GM18505 (cell line): ENCODE measurements around the gene PRSS56.

Experiments
- ATAC-seq: cut with Tn5 transposase; IDR thresholded peaks from one replicate; pipeline ENCODE4 v1.9.1; 2021; ENCODE audit not compliant: unreplicated experiment
- POLR2A ChIP-seq: IDR thresholded peaks from 4 replicates; pipeline ENCODE4 v1.6.1; 2011; ENCODE audit warnings: borderline replicate concordance; ENCODE audit not compliant: insufficient read depth, insufficient read length; ENCODE audit errors: extremely low read depth

The PRSS56 gene

DNA sequence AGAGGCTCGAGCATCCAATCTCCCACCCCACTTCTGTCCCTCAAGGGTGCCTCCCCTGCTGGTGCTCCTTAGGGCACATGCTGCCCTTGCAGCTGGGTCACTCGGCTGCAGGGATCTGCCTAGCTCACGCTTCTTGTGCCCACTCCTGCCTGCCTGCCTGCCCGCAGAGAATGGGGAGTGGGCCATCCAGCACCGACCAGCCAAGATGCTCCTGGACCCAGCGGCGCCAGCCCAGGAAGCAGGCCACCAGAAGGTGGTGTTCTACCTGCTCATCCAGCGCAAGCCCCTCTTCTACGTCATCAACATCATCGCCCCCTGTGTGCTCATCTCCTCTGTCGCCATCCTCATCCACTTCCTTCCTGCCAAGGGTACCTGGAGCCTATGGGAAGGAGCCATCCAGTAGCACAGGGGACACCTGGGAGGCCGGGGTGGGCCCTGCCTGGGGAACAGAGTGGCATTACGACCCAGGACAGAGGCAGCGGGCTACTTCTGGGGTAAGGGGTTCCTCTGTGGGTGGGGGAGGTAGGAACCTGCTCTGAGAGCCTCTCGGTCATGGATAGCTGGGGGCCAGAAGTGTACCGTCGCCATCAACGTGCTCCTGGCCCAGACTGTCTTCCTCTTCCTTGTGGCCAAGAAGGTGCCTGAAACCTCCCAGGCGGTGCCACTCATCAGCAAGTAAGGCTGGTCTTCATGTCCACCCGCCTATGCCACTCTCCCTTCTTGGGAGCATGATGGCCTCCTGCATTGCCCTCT, 22.7 kb downstream of the PRSS56 start:
- no peak for ATAC-seq
- TF ChIP-seq POLR2A, result no peak

- ATAC-seq, result no peak
- no peak for TF ChIP-seq POLR2A
Observed at GRCh38 chr2:232543491-232543890, 23.3 kb downstream of the PRSS56 start.

DNA sequence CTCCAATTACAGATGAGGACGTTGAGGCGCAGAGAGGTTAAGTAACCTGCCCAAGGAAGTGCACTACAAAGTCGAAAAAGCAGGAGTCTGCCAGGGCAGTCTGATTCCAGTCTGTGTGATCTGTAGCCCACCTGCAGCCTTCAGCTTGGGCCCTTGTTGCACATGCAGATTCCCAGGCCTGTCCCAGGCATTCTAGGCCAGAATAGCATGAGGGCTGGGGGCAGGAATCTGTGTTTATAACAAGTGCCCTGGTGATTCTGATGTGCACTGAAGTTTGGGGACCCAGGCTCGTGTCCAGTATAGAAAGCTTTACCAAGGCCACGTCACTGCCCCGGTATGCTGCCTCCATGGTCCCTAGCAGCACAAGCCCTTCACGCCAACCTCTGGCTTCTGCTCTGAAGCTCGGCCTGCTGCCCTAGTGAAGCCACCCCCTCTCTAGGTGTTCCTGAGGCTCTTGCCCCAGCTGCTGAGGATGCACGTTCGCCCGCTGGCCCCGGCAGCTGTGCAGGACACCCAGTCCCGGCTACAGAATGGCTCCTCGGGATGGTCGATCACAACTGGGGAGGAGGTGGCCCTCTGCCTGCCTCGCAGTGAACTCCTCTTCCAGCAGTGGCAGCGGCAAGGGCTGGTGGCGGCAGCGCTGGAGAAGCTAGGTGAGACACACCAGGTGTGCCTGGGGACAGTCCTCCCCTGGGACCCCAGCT, 23.9 kb downstream of the PRSS56 start:
- no peak for ATAC-seq

DNA sequence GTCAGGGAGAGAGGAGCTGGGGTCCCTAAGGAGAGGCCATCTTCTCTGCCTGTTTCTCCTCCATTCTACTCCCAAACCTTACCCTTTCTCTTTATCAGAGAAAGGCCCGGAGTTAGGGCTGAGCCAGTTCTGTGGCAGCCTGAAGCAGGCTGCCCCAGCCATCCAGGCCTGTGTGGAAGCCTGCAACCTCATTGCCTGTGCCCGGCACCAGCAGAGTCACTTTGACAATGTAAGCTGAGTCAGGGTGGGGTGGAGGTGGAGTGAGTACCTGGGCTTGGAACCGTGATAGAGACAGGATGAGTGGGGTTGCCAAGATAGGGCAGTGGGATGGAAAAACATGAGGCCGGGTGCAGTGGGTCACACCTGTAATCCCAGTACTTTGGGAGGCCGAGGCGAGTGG, 24.5 kb downstream of the PRSS56 start:
- no peak for ATAC-seq
- no peak for TF ChIP-seq POLR2A

More for the DNA sequence above, 23.9 kb downstream of the PRSS56 start:
- TF ChIP-seq POLR2A, result no peak

DNA sequence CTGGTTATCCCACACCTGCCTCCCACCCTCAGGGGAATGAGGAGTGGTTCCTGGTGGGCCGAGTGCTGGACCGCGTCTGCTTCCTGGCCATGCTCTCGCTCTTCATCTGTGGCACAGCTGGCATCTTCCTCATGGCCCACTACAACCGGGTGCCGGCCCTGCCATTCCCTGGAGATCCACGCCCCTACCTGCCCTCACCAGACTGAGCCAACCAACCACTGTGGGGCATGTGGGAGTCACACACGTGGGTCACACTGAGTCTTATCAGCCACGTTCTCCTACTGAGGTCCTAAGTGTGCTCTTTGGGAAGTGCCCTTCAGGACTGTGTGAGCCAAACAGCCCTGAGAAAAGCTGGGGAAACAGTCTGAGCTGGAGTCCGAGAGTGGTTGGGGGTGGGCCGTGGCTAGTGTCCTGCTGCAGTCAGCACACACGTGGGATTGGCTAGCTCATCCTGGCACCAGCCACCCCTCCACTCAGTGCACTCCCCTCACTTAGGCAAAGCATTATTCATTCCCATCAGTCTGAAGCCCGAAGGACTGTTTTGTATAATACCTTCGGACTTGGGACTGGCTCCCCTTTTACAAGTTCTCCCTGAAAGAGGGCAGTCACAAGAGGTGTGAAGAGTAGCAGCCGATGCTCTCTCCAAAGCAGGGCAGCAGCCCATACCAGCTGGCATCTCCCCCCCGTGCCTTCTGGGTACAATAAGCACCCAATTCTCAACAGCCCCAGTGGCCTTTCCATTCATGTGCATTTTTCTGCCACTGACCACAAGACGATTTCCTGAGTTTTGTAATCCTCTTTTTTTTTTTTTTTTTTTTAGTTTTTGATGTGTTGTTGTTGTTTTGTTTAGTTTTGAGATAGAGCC, 25.6 kb downstream of the PRSS56 start:
- no peak for ATAC-seq
- TF ChIP-seq POLR2A, result no peak

GRCh38 chr2:232547991-232548390, 27.8 kb downstream of the PRSS56 start:
- no peak for ATAC-seq
- TF ChIP-seq POLR2A, result no peak

DNA sequence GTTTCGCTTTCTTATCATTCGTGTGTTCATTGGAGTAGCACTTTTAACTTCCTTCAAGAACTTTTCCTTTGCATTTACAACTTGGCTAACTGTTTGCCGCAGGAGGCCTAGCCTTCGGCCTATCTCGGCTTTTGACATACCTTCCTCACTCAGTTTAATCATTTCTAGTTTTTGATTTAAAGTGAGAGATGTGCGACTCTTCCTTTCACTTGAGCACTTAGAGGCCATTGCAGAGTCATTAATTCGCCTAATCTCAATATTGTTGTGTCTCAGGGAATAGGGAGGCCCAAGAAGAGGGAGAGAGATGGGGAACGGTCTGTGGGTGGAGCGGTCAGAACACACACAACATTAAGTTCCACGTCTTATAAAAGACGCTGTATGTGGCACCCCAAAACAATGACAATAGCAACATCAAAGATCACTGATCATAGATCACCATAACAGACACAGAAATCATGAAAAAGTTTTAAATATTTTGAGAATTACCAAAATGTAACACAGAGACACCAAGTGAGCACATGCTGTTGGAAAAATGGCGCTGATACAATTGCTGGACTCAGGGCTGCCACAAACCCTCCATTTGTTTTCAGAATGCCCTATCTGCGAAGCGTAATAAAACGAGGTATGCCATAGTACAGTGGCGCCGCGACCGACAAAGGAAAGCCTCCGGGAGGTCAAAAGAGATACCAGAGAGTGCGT, 29.6 kb downstream of the PRSS56 start:
- ATAC-seq, result no peak
- TF ChIP-seq POLR2A, result no peak

DNA sequence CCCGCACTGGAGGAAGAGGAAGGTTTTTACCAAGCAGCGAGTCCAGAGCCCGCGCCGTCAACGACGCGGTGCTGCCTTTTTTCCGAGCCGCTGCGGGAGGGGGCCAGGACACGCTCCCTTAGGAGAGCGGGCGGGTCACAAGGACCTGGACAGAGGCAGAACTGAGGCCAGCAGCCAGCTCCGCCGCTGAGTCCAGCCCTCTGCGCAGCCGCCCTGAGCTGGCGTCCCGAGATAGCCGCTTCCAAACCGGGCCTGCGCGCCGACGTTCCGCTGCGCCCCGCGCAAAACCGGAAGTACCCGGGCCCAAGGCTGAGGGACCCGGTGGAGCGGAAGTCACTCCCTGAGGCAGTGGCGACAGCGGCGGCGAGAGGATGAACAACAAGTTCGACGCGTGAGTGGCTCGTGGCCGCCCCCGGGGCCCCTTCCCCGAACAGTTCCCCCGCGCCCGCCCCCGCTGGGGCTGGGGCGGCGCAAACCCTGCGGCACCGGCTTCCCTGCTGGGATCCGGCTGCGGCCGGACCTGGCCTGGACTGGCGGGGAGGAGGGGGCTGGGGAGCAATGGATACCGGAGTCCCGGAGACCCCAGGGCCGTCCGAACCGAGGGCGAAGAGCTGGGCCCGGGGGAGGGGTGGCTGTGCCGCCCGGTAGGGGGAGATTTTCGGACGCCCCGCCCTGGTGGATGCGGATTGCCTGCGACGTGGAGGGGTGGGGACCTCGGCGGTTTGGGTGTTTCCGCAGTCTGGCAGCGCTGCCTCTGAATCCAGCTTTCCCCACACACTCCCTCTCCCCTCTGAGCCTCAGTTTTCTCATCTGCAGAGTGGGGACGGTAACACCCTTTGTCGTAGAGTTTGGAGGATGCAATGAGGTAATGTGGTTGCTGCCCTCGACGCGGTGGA, 30.4 kb downstream of the PRSS56 start, which contains the start of the genes EIF4E2 and TIGD1:
EIF4E2 (plus strand) TSS at position 336 of the 896 bp plus-strand sequence; CDS start at position 372, 36 bp downstream.
TIGD1 (minus strand) TSS at position 204 of the 896 bp plus-strand sequence. CDS start 675 bp downstream, outside the sequence.
- TF ChIP-seq POLR2A, result peak; percentile 92
- peak; percentile 92 for ATAC-seq

- no peak for ATAC-seq
- TF ChIP-seq POLR2A, result no peak
Observed at GRCh38 chr2:232551250-232551638, 31.1 kb downstream of the PRSS56 start.

DNA sequence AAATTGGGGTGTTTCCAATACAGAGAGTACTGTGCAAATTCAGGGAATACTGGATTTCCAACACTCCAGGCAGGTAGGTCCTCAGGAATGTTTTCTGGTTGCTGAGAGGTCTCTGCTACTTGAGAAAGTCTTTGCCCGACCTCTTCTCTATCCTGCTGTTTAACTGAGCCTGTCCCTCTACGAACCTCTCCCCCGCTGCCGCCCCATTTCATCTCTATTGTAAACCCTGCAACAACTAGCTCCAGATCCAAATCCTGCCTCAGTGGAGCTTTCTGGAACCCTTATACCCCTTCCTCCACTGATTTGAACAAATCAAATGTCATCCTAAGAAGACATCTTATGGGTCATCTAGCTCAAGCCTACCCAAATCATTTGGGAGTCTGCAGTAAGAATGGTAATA, 31.6 kb downstream of the PRSS56 start:
- no peak for TF ChIP-seq POLR2A
- ATAC-seq, result no peak

DNA sequence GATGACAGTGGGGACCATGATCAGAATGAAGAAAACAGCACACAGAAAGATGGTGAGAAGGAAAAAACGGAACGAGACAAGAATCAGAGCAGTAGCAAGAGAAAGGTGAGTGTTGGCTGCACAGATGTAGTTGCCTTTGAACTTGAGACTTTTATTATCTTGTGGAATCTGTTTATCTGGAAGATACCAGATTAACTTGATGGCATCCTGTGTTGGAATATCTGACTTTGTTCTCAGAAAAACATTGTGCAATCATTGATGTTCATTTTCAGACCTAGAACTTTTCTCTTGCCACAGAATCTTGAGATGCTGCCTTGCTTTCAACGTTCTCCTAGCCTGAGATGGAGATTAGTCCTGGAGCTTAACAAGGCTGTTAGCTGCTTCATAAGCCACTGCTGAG, 36.2 kb downstream of the PRSS56 start:
- no peak for TF ChIP-seq POLR2A
- no peak for ATAC-seq
